GM12874 (cell line): Measurements from ENCODE around the gene PPDPF.

Experiments used
- TF ChIP-seq, protein P1 (sequence below): IDR thresholded peaks from 2 replicates; pipeline ENCODE4 v1.5.1; 2011; ENCODE audit warnings: low read depth, mild to moderate bottlenecking, control low read depth, low read length, moderate library complexity; ENCODE audit not compliant: insufficient read depth

Gene PPDPF

DNA sequence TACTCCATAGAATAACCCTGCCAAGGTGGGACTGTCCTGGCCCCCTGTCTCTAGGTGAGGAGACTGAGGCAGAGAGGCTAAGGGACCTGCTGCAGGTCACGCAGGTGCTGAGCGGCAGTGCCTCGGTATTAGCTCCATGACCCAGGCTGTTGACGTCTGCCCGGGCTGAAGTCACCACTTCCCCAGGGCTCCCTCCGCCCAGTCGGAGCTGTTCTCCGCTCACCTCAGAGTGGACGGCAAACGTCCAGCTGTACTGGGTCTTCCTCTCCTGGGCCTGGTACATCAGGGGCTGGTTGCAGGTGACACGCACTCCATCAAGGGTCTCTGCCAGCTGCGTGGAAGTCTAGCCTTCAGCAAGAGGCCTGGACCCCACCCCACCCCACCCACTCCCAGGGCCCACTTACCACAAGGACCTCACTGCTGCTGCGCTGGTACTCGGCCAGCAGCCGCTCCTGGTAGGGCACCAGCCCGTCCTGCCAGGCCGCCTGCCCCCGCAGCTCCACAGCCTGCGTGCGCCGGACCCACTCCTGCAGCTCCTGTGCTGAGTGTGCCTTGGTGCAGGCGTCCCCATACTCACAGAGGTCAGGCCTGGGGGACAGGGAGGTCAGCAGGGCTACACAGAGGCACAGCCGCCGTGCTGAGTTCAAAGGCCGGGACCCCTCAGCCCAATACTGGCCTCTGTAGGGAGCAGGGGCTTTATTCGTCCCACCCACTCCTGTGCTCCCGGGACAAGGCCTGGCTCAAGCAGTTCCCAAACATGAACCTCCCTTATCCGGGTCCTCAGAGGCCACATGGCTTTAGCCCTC, 49.9 kb downstream of the PPDPF start:
- TF ChIP-seq, protein P1, sequence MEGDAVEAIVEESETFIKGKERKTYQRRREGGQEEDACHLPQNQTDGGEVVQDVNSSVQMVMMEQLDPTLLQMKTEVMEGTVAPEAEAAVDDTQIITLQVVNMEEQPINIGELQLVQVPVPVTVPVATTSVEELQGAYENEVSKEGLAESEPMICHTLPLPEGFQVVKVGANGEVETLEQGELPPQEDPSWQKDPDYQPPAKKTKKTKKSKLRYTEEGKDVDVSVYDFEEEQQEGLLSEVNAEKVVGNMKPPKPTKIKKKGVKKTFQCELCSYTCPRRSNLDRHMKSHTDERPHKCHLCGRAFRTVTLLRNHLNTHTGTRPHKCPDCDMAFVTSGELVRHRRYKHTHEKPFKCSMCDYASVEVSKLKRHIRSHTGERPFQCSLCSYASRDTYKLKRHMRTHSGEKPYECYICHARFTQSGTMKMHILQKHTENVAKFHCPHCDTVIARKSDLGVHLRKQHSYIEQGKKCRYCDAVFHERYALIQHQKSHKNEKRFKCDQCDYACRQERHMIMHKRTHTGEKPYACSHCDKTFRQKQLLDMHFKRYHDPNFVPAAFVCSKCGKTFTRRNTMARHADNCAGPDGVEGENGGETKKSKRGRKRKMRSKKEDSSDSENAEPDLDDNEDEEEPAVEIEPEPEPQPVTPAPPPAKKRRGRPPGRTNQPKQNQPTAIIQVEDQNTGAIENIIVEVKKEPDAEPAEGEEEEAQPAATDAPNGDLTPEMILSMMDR: no peak
